H1 (cell line): ENCODE measurements around the gene TREM1. TPM values are rescaled to one million over a fixed set of nuclear protein-coding genes. Genes with fewer than 3 reads are reported as not detected.

Experiments used
- CTCF ChIA-PET: fragments of 300-600 bp; sonication (Branson Sonifier 250); formaldehyde crosslinking; loops from one replicate; lab custom pipeline; 2021; ENCODE audit not compliant: partially characterized antibody; lab: Charles Lee
- POLR2A ChIA-PET: fragments of 300-600 bp; sonication (Branson Sonifier 250); formaldehyde crosslinking; loops from one replicate; lab custom pipeline; 2021; ENCODE audit warnings: inconsistent platforms; ENCODE audit not compliant: partially characterized antibody; lab: Charles Lee
- DNase-seq, 2 experiments: peaks; one replicate each; pipeline versions ENCODE4 v3.0.0 to v3.0.0-alpha.2; 2010 to 2022; ENCODE audit warnings: low spot score in 2 of 2, low read depth in 1 of 2, mixed read lengths in 1 of 2
- FAIRE-seq: peaks from 2 replicates; lab custom pipeline; 2011; peaks lifted over from hg19 to GRCh38; lab: Jason Lieb, UNC
- H2AFZ ChIP-seq: 2 replicates; pipeline ENCODE4 v1.8.1; 2012; ENCODE audit warnings: low read length, inconsistent platforms
- H2AK5ac ChIP-seq: 2 replicates; pipeline ENCODE4 v1.6.1; 2013; ENCODE audit warnings: low read depth, low read length
- H2BK120ac ChIP-seq: replicated peaks from 2 replicates; pipeline ENCODE3; 2013; ENCODE audit warnings: low read depth, low read length, inconsistent platforms
- H2BK12ac ChIP-seq: 2 replicates; pipeline ENCODE4 v1.6.1; 2013; ENCODE audit warnings: low read depth, low read length
- H2BK15ac ChIP-seq: 2 replicates; pipeline ENCODE4 v1.6.1; 2013; ENCODE audit warnings: low read length
- H2BK20ac ChIP-seq: 2 replicates; pipeline ENCODE4 v1.6.1; 2013; ENCODE audit warnings: low read length
- H2BK5ac ChIP-seq: 2 replicates; pipeline ENCODE4 v1.6.1; 2013; ENCODE audit warnings: low read depth, low read length
- H3K14ac ChIP-seq: 2 replicates; pipeline ENCODE4 v1.6.1; 2013; ENCODE audit warnings: inconsistent platforms; ENCODE audit not compliant: insufficient read length
- H3K18ac ChIP-seq: 2 replicates; pipeline ENCODE4 v1.6.1; 2013; ENCODE audit warnings: low read length; ENCODE audit errors: extremely low read depth
- H3K23ac ChIP-seq: 2 replicates; pipeline ENCODE4 v1.6.1; 2013; ENCODE audit warnings: inconsistent platforms; ENCODE audit not compliant: insufficient read length
- H3K23me2 ChIP-seq: 2 replicates; pipeline ENCODE4 v1.6.1; 2013; ENCODE audit warnings: low read depth, low read length
- H3K27ac ChIP-seq: 2 replicates; pipeline ENCODE4 v1.6.1; 2011; ENCODE audit warnings: low read depth, low read length, inconsistent platforms
- H3K27me3 ChIP-seq, 4 experiments: replicated peaks in 1 of 4; 1 replicate in 1 of 4; 2 replicates in 3 of 4; pipeline versions ENCODE4 v1.6.1 to v1.8.1; 2011 to 2013; ENCODE audit warnings: low read length in 3 of 4, mild to moderate bottlenecking in 3 of 4, inconsistent platforms in 2 of 4, mixed read lengths in 2 of 4, moderate library complexity in 1 of 4; ENCODE audit not compliant: control insufficient read depth in 3 of 4, insufficient read depth in 3 of 4; ENCODE audit errors: extremely low read depth in 1 of 4
- H3K36me3 ChIP-seq, 4 experiments: 2 replicates each; pipeline versions ENCODE4 v1.6.1 to v1.8.1; 2011 to 2013; ENCODE audit warnings: mild to moderate bottlenecking in 4 of 4, low read length in 3 of 4, moderate library complexity in 2 of 4, control low read depth in 1 of 4, inconsistent platforms in 1 of 4; ENCODE audit not compliant: insufficient read depth in 4 of 4, control insufficient read depth in 2 of 4
- H3K4ac ChIP-seq: replicated peaks from 2 replicates; pipeline ENCODE3; 2013; ENCODE audit warnings: low read length, low read depth, mixed read lengths, inconsistent platforms; ENCODE audit not compliant: insufficient read length
- H3K4me1 ChIP-seq, 4 experiments: replicated peaks in 1 of 4; 1 replicate in 1 of 4; 2 replicates in 3 of 4; pipeline versions ENCODE4 v1.6.1 to v1.8.1; 2011 to 2013; ENCODE audit warnings: low read length in 3 of 4, inconsistent platforms in 2 of 4, mixed read lengths in 1 of 4; ENCODE audit not compliant: insufficient read depth in 4 of 4, control insufficient read depth in 3 of 4
- H3K4me2 ChIP-seq, 2 experiments: 2 replicates each; pipeline versions ENCODE4 v1.6.1 to v1.8.1; 2011 to 2013; ENCODE audit warnings: low read depth in 2 of 2, low read length in 2 of 2, control low read depth in 1 of 2, inconsistent platforms in 1 of 2, mild to moderate bottlenecking in 1 of 2; ENCODE audit not compliant: insufficient read depth in 1 of 2
- H3K4me3 ChIP-seq, 4 experiments: fragments of 200-600, 300-600 bp in 1 of 4; sonication (generic), shearing (Covaris generic), sonication (Bioruptor Twin) in 1 of 4; 2 replicates each; pipeline versions ENCODE4 v1.5.1 to v1.8.1; 2011 to 2016; ENCODE audit warnings: low read length in 4 of 4, low read depth in 3 of 4, control low read depth in 2 of 4, inconsistent platforms in 2 of 4, mild to moderate bottlenecking in 2 of 4, mixed read lengths in 1 of 4, moderate library complexity in 1 of 4; ENCODE audit not compliant: insufficient read depth in 2 of 4; ENCODE audit errors: extremely low read depth in 1 of 4
- H3K56ac ChIP-seq: replicated peaks from 2 replicates; pipeline ENCODE3; 2013; ENCODE audit warnings: low read depth, mild to moderate bottlenecking, mixed read lengths, low read length, inconsistent platforms; ENCODE audit not compliant: insufficient read length
- H3K79me1 ChIP-seq: 2 replicates; pipeline ENCODE4 v1.6.1; 2013; ENCODE audit warnings: low read depth, low read length, control low read depth
- H3K79me2 ChIP-seq, 2 experiments: 2 replicates each; pipeline versions ENCODE4 v1.6.1 to v1.8.1; 2012 to 2013; ENCODE audit warnings: low read length in 2 of 2, mild to moderate bottlenecking in 2 of 2, inconsistent platforms in 1 of 2; ENCODE audit not compliant: insufficient read depth in 2 of 2, control insufficient read depth in 1 of 2
- H3K9ac ChIP-seq, 4 experiments: replicated peaks in 1 of 4; 1 replicate in 1 of 4; 2 replicates in 3 of 4; pipeline versions ENCODE4 v1.6.1 to v1.8.1; 2011 to 2013; ENCODE audit warnings: low read depth in 3 of 4, low read length in 3 of 4, control low read depth in 2 of 4, mild to moderate bottlenecking in 2 of 4, moderate library complexity in 2 of 4, inconsistent platforms in 1 of 4; ENCODE audit errors: extremely low read depth in 1 of 4
- H3K9me3 ChIP-seq, 2 experiments: 2 replicates each; pipeline versions ENCODE4 v1.6.1 to v1.8.1; 2012 to 2013; ENCODE audit warnings: mild to moderate bottlenecking in 2 of 2, moderate library complexity in 2 of 2, control low read depth in 1 of 2, inconsistent platforms in 1 of 2, low read depth in 1 of 2, low read length in 1 of 2, mixed read lengths in 1 of 2; ENCODE audit not compliant: insufficient read depth in 2 of 2
- H4K20me1 ChIP-seq, 2 experiments: replicated peaks in 1 of 2; 2 replicates each; pipeline versions ENCODE3 to v1.8.1; 2011 to 2013; ENCODE audit warnings: inconsistent platforms in 2 of 2, low read length in 2 of 2, mild to moderate bottlenecking in 1 of 2; ENCODE audit not compliant: insufficient read depth in 2 of 2, control insufficient read depth in 1 of 2
- H4K5ac ChIP-seq: 2 replicates; pipeline ENCODE4 v1.6.1; 2013; ENCODE audit warnings: low read length, low read depth, mixed read lengths, inconsistent platforms; ENCODE audit not compliant: insufficient read length
- H4K8ac ChIP-seq: 2 replicates; pipeline ENCODE4 v1.8.0; 2013; ENCODE audit warnings: mild to moderate bottlenecking, moderate library complexity, low read length, inconsistent platforms; ENCODE audit not compliant: insufficient read depth; ENCODE audit errors: extremely low read depth
- H4K91ac ChIP-seq: replicated peaks from 2 replicates; pipeline ENCODE3; 2013; ENCODE audit warnings: low read length, mixed read lengths, inconsistent platforms; ENCODE audit not compliant: insufficient read length
- CHD2 ChIP-seq: IDR thresholded peaks from 2 replicates; pipeline ENCODE4 v1.6.1; 2012; ENCODE audit warnings: low read length, improper control_type of control experiment
- WGBS, 2 experiments: shearing (Covaris generic) in 1 of 2; methylation state at CpG; one replicate each; pipeline versions ENCODE4 v1.1.6 to v1.1.7; 2013 to 2015; ENCODE audit warnings: low lambda C conversion rate in 2 of 2, mixed read lengths in 2 of 2, inconsistent platforms in 1 of 2, low coverage in 1 of 2, missing lambda C conversion rate in 1 of 2; ENCODE audit not compliant: insufficient replicate concordance in 2 of 2, insufficient coverage in 1 of 2, insufficient read length in 1 of 2; ENCODE audit errors: extremely low coverage in 1 of 2, missing lambda C conversion rate in 1 of 2; 5-methylcytosine and 5-hydroxymethylcytosine counted together
- polyA plus RNA-seq, 7 experiments: library from polyadenylated mRNA; depleted of rRNA in 3 of 7; stranded (reverse) in 5 of 7; unstranded in 2 of 7; fragments of >200 nt in 5 of 7; fragments of 200-250 nt in 2 of 7; gene quantifications; 1 replicate in 5 of 7; 2 replicates in 1 of 7; 4 replicates in 1 of 7; pipeline versions ENCODE4 v1.2.1 to v1.2.3, GENCODE V29; 2011 to 2013; ENCODE audit warnings: missing spikeins in 2 of 7, mixed read lengths in 2 of 7
- total RNA-seq: library from RNA; stranded (reverse); fragmentation: NEBNext Ultra II Directional; extraction: Animal tissue kit (Norgen Biotek cat#: 25700); gene quantifications from 2 replicates; pipeline ENCODE4 v1.2.1, GENCODE V29; 2021

The TREM1 gene
- total and polyA plus RNA-seq, 2 of the 8 experiments (the other 6 are each of a cell fraction or from before 2014, with no cell fraction given) = not detected

GRCh38 chr6:41256383-41256782 lies 30.1 kb downstream of the TREM1 start:
- DNase-seq = no peak
- H3K9me3 ChIP-seq = no peaks in the 10 kb centered on the region; a peak in 2 of 4 replicates
- no peak overlapping the region for H3K23ac ChIP-seq
- no peak overlapping the region for H4K5ac ChIP-seq
- no peaks in the 10 kb centered on the region for H3K79me2 ChIP-seq
- H3K23me2 ChIP-seq = peaks cover 2% of the 10 kb centered on the region; the same call in 1 of the 2 replicates
- H3K27me3 ChIP-seq = no peaks in the 10 kb centered on the region
- WGBS, 2 experiments = 85% methylated on average over 1 of the region's 1 CpG; no CpG with 5 or more reads in 1 of the 2 experiments
- ChIA-PET POLR2A (interaction anchor here (0.9 kb wide), 1 partner anchor 9 kb away, joined by 4 read pairs; no protein-coding TSS in a partner anchor), CTCF (interaction anchor here (0.8 to 1.2 kb wide), 3 partner anchors 11 to 65 kb away, joined by 3 to 4 read pairs (median 3); no protein-coding TSS in a partner anchor)
- no peak overlapping the region for H3K14ac ChIP-seq
- H2BK12ac ChIP-seq = no peak overlapping the region
- H2BK120ac ChIP-seq = no peak overlapping the region
- no peak overlapping the region for H3K4ac ChIP-seq
- H2BK15ac ChIP-seq = no peak overlapping the region
- no peak overlapping the region for H4K8ac ChIP-seq
- no peak for FAIRE-seq
- no peaks in the 10 kb centered on the region for H3K4me1 ChIP-seq
- H3K79me1 ChIP-seq = no peaks in the 10 kb centered on the region
- no peaks in the 10 kb centered on the region for H3K36me3 ChIP-seq
- no peak overlapping the region for H2AK5ac ChIP-seq
- no peak overlapping the region for H3K4me3 ChIP-seq
- H3K27ac ChIP-seq = no peak overlapping the region
- no peak overlapping the region for H3K4me2 ChIP-seq
- no peak overlapping the region for H3K56ac ChIP-seq
- no peak overlapping the region for H3K18ac ChIP-seq
- H2BK20ac ChIP-seq = no peak overlapping the region
- no peaks in the 10 kb centered on the region for H4K20me1 ChIP-seq
- no peak overlapping the region for H2BK5ac ChIP-seq
- H2AFZ ChIP-seq = no peak overlapping the region
- no peak overlapping the region for H3K9ac ChIP-seq
- no peak overlapping the region for H4K91ac ChIP-seq
- no peak for TF ChIP-seq CHD2
